ENCODE results near the gene KLK12. TPM values are rescaled to one million over a fixed set of nuclear protein-coding genes. Genes with fewer than 3 reads are reported as not detected.

The KLK12 gene
- total and polyA plus RNA-seq, 9 of the 15 experiments (the other 6 are each of a cell fraction or from before 2014, with no cell fraction given): not detected

- TF ChIP-seq, protein P1, sequence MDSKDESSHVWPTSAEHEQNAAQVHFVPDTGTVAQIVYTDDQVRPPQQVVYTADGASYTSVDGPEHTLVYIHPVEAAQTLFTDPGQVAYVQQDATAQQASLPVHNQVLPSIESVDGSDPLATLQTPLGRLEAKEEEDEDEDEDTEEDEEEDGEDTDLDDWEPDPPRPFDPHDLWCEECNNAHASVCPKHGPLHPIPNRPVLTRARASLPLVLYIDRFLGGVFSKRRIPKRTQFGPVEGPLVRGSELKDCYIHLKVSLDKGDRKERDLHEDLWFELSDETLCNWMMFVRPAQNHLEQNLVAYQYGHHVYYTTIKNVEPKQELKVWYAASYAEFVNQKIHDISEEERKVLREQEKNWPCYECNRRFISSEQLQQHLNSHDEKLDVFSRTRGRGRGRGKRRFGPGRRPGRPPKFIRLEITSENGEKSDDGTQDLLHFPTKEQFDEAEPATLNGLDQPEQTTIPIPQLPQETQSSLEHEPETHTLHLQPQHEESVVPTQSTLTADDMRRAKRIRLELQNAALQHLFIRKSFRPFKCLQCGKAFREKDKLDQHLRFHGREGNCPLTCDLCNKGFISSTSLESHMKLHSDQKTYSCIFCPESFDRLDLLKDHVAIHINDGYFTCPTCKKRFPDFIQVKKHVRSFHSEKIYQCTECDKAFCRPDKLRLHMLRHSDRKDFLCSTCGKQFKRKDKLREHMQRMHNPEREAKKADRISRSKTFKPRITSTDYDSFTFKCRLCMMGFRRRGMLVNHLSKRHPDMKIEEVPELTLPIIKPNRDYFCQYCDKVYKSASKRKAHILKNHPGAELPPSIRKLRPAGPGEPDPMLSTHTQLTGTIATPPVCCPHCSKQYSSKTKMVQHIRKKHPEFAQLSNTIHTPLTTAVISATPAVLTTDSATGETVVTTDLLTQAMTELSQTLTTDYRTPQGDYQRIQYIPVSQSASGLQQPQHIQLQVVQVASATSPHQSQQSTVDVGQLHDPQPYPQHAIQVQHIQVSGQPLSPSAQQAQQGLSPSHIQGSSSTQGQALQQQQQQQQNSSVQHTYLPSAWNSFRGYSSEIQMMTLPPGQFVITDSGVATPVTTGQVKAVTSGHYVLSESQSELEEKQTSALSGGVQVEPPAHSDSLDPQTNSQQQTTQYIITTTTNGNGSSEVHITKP (IDR thresholded peaks at IDR 0.05; ENCODE audit: partially characterized antibody): peak; percentile 4
- TF ChIP-seq ZNF445 (CRISPR knock-in tag; IDR thresholded peaks at IDR 0.05; ENCODE audit: low read depth) (no peak), RFX1 (IDR thresholded peaks at IDR 0.05) (no peak), ZSCAN32 (CRISPR knock-in tag; IDR thresholded peaks at IDR 0.05) (no peak), KDM1A (IDR thresholded peaks at IDR 0.05) (no peak), POLR2A (conservative IDR thresholded peaks at IDR 0.05) (peak; percentile 60), ZBTB26 (CRISPR knock-in tag; IDR thresholded peaks at IDR 0.05) (no peak), ZBTB12 (CRISPR knock-in tag; IDR thresholded peaks at IDR 0.05) (peak; percentile 76), ZNF75A (CRISPR knock-in tag; IDR thresholded peaks at IDR 0.05) (no peak), SPI1 (IDR thresholded peaks at IDR 0.05; ENCODE audit: borderline replicate concordance, low read depth, low read length) (peak; percentile 77), RAD51 (IDR thresholded peaks at IDR 0.05; ENCODE audit: borderline replicate concordance, low read depth) (peak; percentile 71; the same call in 1 of the 2 replicates), E4F1 (CRISPR knock-in tag; IDR thresholded peaks at IDR 0.05; ENCODE audit: borderline replicate concordance) (no peak), HDGF (IDR thresholded peaks at IDR 0.05) (0 out of 2 replicates have a peak, but pooled peaks have one; percentile 38), SMARCA4 (IDR thresholded peaks at IDR 0.05) (0 out of 2 replicates have a peak, but pooled peaks have one; percentile 16), MEIS2 (IDR thresholded peaks at IDR 0.05; ENCODE audit: partially characterized antibody) (peak; percentile 37), ZNF764 (CRISPR knock-in tag; IDR thresholded peaks at IDR 0.05; ENCODE audit: low read depth) (no peak), ZNF431 (CRISPR knock-in tag; IDR thresholded peaks at IDR 0.05) (no peak), ZFPM2 (CRISPR knock-in tag; IDR thresholded peaks at IDR 0.05) (0 out of 2 replicates have a peak, but pooled peaks have one; percentile 23)
- TF ChIP-seq, protein P2, sequence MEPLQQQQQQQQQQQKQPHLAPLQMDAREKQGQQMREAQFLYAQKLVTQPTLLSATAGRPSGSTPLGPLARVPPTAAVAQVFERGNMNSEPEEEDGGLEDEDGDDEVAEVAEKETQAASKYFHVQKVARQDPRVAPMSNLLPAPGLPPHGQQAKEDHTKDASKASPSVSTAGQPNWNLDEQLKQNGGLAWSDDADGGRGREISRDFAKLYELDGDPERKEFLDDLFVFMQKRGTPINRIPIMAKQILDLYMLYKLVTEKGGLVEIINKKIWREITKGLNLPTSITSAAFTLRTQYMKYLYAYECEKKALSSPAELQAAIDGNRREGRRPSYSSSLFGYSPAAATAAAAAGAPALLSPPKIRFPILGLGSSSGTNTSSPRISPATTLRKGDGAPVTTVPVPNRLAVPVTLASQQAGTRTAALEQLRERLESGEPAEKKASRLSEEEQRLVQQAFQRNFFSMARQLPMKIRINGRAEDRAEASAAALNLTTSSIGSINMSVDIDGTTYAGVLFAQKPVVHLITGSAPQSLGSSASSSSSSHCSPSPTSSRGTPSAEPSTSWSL (CRISPR knock-in tag; IDR thresholded peaks at IDR 0.05; ENCODE audit: borderline replicate concordance): no peak
Observed at GRCh38 chr19:51002542-51003311, 32.1 kb downstream of the KLK12 start (continued).

Data from K562 (cell line).